ENCODE results near the gene MBL2. TPM values are rescaled to one million over a fixed set of nuclear protein-coding genes. Genes with fewer than 3 reads are reported as not detected.

Gene MBL2
- total RNA-seq, 1 experiment from 2014 or later = not detected

DNA sequence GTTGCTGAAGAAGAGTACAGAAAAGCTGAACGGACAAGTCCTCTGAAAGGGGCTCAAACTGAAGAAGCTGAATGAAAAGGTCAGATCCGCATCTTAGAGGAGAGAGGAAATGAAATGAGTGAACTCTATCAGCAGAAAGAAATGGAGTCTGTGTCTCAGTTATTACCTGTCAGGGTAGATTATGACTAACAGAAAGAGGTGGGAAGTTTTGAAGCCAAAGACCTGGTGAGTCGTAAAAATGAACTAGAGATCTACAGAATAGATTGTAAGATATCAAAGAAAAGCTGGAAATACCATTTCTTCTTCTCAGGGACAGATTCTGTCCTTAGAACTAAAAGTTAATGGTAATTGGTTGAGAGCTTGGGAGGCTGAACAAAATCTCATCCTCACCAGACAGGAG is 11.1 kb upstream of the MBL2 start:
- Histone ChIP-seq H3K36me3 (ENCODE audit: control insufficient read depth, insufficient read depth, low read length) (no peaks in the 10 kb centered on the region), H3K4me3 (ENCODE audit: low read depth in 2 of 2, low read length in 2 of 2) (no peak overlapping the region), H3K4me1 (ENCODE audit: control insufficient read depth, insufficient read depth, low read length) (no peaks in the 10 kb centered on the region), H3K27ac (ENCODE audit: low read length) (no peak overlapping the region), H3K27me3 (ENCODE audit: control insufficient read depth, insufficient read depth, low read length) (no peaks in the 10 kb centered on the region), H3K9me3 (ENCODE audit: control insufficient read depth, insufficient read depth, low read depth, low read length) (no peaks in the 10 kb centered on the region)
- intact Hi-C loops (cut with micrococcal nuclease; ENCODE audit: unreplicated experiment) = loop anchor here (5.0 kb wide), 1 partner anchor 466 kb away; no protein-coding TSS in a partner anchor
- ChIA-PET CTCF (interaction anchor here (0.5 kb wide), 1 partner anchor 142 kb away, joined by 3 read pairs; no protein-coding TSS in a partner anchor), POLR2A (no interaction called here)
- ATAC-seq (no peak), DNase-seq (ENCODE audit: low read depth, low spot score) (no peak)
- TF ChIP-seq SIN3A (IDR thresholded peaks at IDR 0.05; ENCODE audit: borderline replicate concordance, insufficient read depth, low read depth, low read length) (no peak), TCF7L2 (IDR thresholded peaks at IDR 0.05; ENCODE audit: low read depth, low read length) (no peak), POLR2AphosphoS5 (IDR thresholded peaks at IDR 0.05; ENCODE audit: low read depth, low read length) (no peak)
- TF ChIP-seq, protein P1, sequence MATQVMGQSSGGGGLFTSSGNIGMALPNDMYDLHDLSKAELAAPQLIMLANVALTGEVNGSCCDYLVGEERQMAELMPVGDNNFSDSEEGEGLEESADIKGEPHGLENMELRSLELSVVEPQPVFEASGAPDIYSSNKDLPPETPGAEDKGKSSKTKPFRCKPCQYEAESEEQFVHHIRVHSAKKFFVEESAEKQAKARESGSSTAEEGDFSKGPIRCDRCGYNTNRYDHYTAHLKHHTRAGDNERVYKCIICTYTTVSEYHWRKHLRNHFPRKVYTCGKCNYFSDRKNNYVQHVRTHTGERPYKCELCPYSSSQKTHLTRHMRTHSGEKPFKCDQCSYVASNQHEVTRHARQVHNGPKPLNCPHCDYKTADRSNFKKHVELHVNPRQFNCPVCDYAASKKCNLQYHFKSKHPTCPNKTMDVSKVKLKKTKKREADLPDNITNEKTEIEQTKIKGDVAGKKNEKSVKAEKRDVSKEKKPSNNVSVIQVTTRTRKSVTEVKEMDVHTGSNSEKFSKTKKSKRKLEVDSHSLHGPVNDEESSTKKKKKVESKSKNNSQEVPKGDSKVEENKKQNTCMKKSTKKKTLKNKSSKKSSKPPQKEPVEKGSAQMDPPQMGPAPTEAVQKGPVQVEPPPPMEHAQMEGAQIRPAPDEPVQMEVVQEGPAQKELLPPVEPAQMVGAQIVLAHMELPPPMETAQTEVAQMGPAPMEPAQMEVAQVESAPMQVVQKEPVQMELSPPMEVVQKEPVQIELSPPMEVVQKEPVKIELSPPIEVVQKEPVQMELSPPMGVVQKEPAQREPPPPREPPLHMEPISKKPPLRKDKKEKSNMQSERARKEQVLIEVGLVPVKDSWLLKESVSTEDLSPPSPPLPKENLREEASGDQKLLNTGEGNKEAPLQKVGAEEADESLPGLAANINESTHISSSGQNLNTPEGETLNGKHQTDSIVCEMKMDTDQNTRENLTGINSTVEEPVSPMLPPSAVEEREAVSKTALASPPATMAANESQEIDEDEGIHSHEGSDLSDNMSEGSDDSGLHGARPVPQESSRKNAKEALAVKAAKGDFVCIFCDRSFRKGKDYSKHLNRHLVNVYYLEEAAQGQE (IDR thresholded peaks at IDR 0.05; ENCODE audit: insufficient read depth in 1 of 2, low read depth in 2 of 2, low read length in 1 of 2) = no peak
- TF ChIP-seq, protein P2, sequence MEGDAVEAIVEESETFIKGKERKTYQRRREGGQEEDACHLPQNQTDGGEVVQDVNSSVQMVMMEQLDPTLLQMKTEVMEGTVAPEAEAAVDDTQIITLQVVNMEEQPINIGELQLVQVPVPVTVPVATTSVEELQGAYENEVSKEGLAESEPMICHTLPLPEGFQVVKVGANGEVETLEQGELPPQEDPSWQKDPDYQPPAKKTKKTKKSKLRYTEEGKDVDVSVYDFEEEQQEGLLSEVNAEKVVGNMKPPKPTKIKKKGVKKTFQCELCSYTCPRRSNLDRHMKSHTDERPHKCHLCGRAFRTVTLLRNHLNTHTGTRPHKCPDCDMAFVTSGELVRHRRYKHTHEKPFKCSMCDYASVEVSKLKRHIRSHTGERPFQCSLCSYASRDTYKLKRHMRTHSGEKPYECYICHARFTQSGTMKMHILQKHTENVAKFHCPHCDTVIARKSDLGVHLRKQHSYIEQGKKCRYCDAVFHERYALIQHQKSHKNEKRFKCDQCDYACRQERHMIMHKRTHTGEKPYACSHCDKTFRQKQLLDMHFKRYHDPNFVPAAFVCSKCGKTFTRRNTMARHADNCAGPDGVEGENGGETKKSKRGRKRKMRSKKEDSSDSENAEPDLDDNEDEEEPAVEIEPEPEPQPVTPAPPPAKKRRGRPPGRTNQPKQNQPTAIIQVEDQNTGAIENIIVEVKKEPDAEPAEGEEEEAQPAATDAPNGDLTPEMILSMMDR (IDR thresholded peaks at IDR 0.05) = no peak
- in situ Hi-C loops (cut with HindIII; ENCODE audit: low pct_unique_long_range_greater_than_20kb, low sequenced_read_pairs) = no loop called here
- no TSS peak for BruUV-seq (replicated peaks)

- TF ChIP-seq, protein P2 (IDR thresholded peaks at IDR 0.05) = no peak
- TF ChIP-seq, protein P1 (IDR thresholded peaks at IDR 0.05; ENCODE audit: insufficient read depth in 1 of 2, low read depth in 2 of 2, low read length in 1 of 2) = no peak
- no peak for TF ChIP-seq TCF7L2 (IDR thresholded peaks at IDR 0.05; ENCODE audit: low read depth, low read length)
- TF ChIP-seq SIN3A (IDR thresholded peaks at IDR 0.05; ENCODE audit: borderline replicate concordance, insufficient read depth, low read depth, low read length) = no peak
- TF ChIP-seq POLR2AphosphoS5 (IDR thresholded peaks at IDR 0.05; ENCODE audit: low read depth, low read length) = no peak
- CTCF ChIA-PET = no interaction called here
- H3K9me3 ChIP-seq (ENCODE audit: control insufficient read depth, insufficient read depth, low read depth, low read length) = no peaks in the 10 kb centered on the region
- no peaks in the 10 kb centered on the region for H3K4me1 ChIP-seq (ENCODE audit: control insufficient read depth, insufficient read depth, low read length)
- no TSS peak for BruUV-seq (replicated peaks)
- no peaks in the 10 kb centered on the region for H3K36me3 ChIP-seq (ENCODE audit: control insufficient read depth, insufficient read depth, low read length)
- in situ Hi-C loops (cut with HindIII; ENCODE audit: low pct_unique_long_range_greater_than_20kb, low sequenced_read_pairs) (no loop called here), intact Hi-C loops (cut with micrococcal nuclease; ENCODE audit: unreplicated experiment) (loop anchor here (5.0 kb wide), 1 partner anchor 465 kb away; no protein-coding TSS in a partner anchor)
- DNase-seq (ENCODE audit: low read depth, low spot score) (no peak), ATAC-seq (no peak)
- no peak overlapping the region for H3K27ac ChIP-seq (ENCODE audit: low read length)
- H3K4me3 ChIP-seq (ENCODE audit: low read depth in 2 of 2, low read length in 2 of 2) = no peak overlapping the region
- POLR2A ChIA-PET = no interaction called here
- no peaks in the 10 kb centered on the region for H3K27me3 ChIP-seq (ENCODE audit: control insufficient read depth, insufficient read depth, low read length)
Observed at GRCh38 chr10:52782554-52782953, 10.0 kb upstream of the MBL2 start.
